Fibroblast of lung (primary cell): ENCODE data around the gene NANOG.

ENCODE experiments used
- CTCF ChIP-seq, 2 donors: IDR thresholded peaks in 1 of 2; conservative IDR thresholded peaks in 1 of 2; 1 replicate in 1 of 2; 2 replicates in 1 of 2; pipeline ENCODE4 v1.5.1; 2011 to 2012; ENCODE audit warnings: low read length in 2 of 2, control low read depth in 1 of 2, inconsistent platforms in 1 of 2, low read depth in 1 of 2, mild to moderate bottlenecking in 1 of 2
- EZH2 ChIP-seq: IDR thresholded peaks from 2 replicates; pipeline ENCODE4 v1.5.1; 2012; ENCODE audit warnings: low read length, control low read depth, mild to moderate bottlenecking; ENCODE audit errors: missing control alignments

- TF ChIP-seq CTCF (conservative IDR thresholded peaks at IDR 0.05 in 1 of 2, IDR thresholded peaks at IDR 0.05 in 1 of 2; ENCODE audit: low read depth in 1 of 2, low read length in 2 of 2) (no peak), EZH2 (no peak)
Measured at GRCh38 chr12:7837366-7837765, 48.2 kb downstream of the NANOG start.
